Esophagus muscularis mucosa (tissue), 3 donors: Measurements from ENCODE around the gene L3MBTL1.

ENCODE experiments used
- POLR2A ChIP-seq: fragments of 450-650 bp; IDR thresholded peaks from one replicate; pipeline ENCODE4 v1.6.1; 2017; ENCODE audit warnings: antibody characterized with exemption, moderate library complexity, mild to moderate bottlenecking, low read depth
- TF ChIP-seq, protein P1 (sequence below), 3 experiments: fragments of 200-600 bp in 2 of 3; fragments of 450-650 bp in 1 of 3; sonication (generic) in 2 of 3; IDR thresholded peaks; one replicate each; pipeline ENCODE4 v1.5.1; 2017 to 2019; ENCODE audit warnings: antibody characterized with exemption in 3 of 3, mild to moderate bottlenecking in 2 of 3, moderate library complexity in 1 of 3

DNA sequence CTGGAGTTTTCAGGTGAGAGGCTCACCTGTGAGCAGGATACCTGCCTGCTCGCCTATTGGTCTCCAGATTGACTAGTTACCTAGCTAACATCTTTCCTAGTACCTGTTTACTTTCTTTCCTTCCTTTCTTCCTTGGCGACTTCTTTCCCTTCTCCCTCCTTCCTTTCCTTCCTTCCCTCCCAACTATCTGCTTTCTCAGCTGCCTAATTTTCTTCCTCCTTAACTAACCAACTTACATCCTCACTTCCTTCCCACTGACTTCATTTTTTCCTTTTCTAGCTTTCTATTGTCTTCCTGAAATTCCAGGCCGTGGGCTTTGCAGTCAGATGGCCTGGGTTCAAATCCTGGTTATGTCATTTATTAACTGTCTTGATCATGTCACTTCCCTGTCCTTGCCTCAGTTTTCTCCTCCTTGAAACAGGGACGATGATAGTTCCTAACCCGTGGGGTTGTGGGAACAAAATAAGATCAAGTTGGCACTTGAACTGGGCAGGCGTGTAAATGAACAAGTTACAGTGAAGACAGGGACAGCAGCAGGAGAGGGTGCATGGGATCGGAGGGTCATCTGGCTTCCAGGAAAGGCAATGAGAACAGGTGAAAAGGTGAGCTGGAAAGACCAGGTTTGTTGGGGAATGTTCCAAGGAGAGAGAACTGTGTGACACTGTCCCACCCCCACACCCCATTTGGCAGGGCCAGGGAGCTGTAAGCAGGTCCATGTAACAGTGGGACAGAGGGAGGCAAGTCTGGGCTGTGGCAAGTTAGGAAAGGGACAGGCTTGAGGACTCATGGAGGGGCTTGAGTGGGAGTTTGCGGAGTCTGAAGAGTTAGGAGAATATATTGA is 51.9 kb downstream of the L3MBTL1 start:
- TF ChIP-seq, protein P1, sequence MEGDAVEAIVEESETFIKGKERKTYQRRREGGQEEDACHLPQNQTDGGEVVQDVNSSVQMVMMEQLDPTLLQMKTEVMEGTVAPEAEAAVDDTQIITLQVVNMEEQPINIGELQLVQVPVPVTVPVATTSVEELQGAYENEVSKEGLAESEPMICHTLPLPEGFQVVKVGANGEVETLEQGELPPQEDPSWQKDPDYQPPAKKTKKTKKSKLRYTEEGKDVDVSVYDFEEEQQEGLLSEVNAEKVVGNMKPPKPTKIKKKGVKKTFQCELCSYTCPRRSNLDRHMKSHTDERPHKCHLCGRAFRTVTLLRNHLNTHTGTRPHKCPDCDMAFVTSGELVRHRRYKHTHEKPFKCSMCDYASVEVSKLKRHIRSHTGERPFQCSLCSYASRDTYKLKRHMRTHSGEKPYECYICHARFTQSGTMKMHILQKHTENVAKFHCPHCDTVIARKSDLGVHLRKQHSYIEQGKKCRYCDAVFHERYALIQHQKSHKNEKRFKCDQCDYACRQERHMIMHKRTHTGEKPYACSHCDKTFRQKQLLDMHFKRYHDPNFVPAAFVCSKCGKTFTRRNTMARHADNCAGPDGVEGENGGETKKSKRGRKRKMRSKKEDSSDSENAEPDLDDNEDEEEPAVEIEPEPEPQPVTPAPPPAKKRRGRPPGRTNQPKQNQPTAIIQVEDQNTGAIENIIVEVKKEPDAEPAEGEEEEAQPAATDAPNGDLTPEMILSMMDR (IDR thresholded peaks at IDR 0.05): no peak
- TF ChIP-seq POLR2A: no peak
